K562 (cell line): ENCODE results near the gene ZNF74. TPM values are rescaled to one million over a fixed set of nuclear protein-coding genes. Genes with fewer than 3 reads are reported as not detected.

ENCODE experiments used
- BACH1 ChIP-seq: fragments of 200-800 bp; sonication (Bioruptor generic); IDR thresholded peaks from 2 replicates; pipeline ENCODE4 v1.6.1; 2016; ENCODE audit warnings: missing genetic modification characterization, missing compliant biosample characterization
- CREM ChIP-seq: IDR thresholded peaks from 2 replicates; pipeline ENCODE4 v1.6.1; 2014; ENCODE audit warnings: antibody characterized with exemption, low read depth
- SLC30A9 ChIP-seq: fragments of 250-450 bp; sonication (Bioruptor Pico); IDR thresholded peaks from 2 replicates; pipeline ENCODE4 v1.8.0; 2022; ENCODE audit warnings: mild to moderate bottlenecking, moderate library complexity
- XRCC5 ChIP-seq: fragments of 200-400 bp; formaldehyde crosslinking; IDR thresholded peaks from 2 replicates; pipeline ENCODE4 v1.6.1; 2017; ENCODE audit warnings: low read depth, mild to moderate bottlenecking, low read length
- polyA plus RNA-seq, 8 experiments: library from polyadenylated mRNA; depleted of rRNA in 4 of 8; stranded (reverse) in 5 of 8; unstranded in 3 of 8; fragments of >200 nt; fragmentation: Nextera tagmentation in 2 of 8; fragmentation: Illumina TruSeq in 1 of 8; extraction: Ambion mirVana in 2 of 8; extraction: Trizol in 1 of 8; gene quantifications; 2 replicates each; pipeline versions ENCODE4 v1.2.1 to v1.2.3, GENCODE V29; 2011 to 2014; ENCODE audit warnings: inconsistent platforms in 1 of 8, missing spikeins in 1 of 8
- total RNA-seq, 7 experiments: library from RNA; depleted of rRNA in 6 of 7; stranded (reverse); fragments of >200 nt in 6 of 7; fragmentation: Illumina TruSeq in 2 of 7; extraction: Trizol in 2 of 7; gene quantifications; 2 replicates each; pipeline versions ENCODE4 v1.2.1 to v1.2.3, GENCODE V29; 2011 to 2021; ENCODE audit warnings: low replicate concordance in 1 of 7
- TF ChIP-seq, protein P1 (sequence below): fragments of 450-650 bp; IDR thresholded peaks from 2 replicates; pipeline ENCODE4 v1.6.1; 2016; ENCODE audit warnings: mild to moderate bottlenecking, moderate library complexity
- TF ChIP-seq, protein P2 (sequence below): sonication (generic); formaldehyde crosslinking; IDR thresholded peaks from 2 replicates; pipeline ENCODE4 v1.9.0; 2022; ENCODE audit warnings: mild to moderate bottlenecking, missing genetic modification reagents
- TF ChIP-seq, protein P3 (sequence below): IDR thresholded peaks from 2 replicates; pipeline ENCODE4 v1.6.1; 2011; ENCODE audit warnings: borderline replicate concordance, low read depth, mild to moderate bottlenecking, moderate library complexity, low read length; ENCODE audit not compliant: insufficient read depth, poor library complexity, severe bottlenecking
- TF ChIP-seq, protein P4 (sequence below): sonication (generic); formaldehyde crosslinking; IDR thresholded peaks from 2 replicates; pipeline ENCODE4 v1.8.0; 2022; ENCODE audit warnings: mild to moderate bottlenecking, missing genetic modification reagents, borderline replicate concordance
- TF ChIP-seq, protein P5 (sequence below): sonication (generic); formaldehyde crosslinking; IDR thresholded peaks from 2 replicates; pipeline ENCODE4 v1.8.1; 2023; ENCODE audit warnings: mild to moderate bottlenecking, missing genetic modification reagents

ZNF74 gene
- total and polyA plus RNA-seq, 9 of the 15 experiments (the other 6 are each of a cell fraction or from before 2014, with no cell fraction given) = 2.4 to 53.5 (median 31.5) TPM

GRCh38 chr22:20423906-20424551, 30.1 kb downstream of the ZNF74 start (continued):
- TF ChIP-seq, protein P1, sequence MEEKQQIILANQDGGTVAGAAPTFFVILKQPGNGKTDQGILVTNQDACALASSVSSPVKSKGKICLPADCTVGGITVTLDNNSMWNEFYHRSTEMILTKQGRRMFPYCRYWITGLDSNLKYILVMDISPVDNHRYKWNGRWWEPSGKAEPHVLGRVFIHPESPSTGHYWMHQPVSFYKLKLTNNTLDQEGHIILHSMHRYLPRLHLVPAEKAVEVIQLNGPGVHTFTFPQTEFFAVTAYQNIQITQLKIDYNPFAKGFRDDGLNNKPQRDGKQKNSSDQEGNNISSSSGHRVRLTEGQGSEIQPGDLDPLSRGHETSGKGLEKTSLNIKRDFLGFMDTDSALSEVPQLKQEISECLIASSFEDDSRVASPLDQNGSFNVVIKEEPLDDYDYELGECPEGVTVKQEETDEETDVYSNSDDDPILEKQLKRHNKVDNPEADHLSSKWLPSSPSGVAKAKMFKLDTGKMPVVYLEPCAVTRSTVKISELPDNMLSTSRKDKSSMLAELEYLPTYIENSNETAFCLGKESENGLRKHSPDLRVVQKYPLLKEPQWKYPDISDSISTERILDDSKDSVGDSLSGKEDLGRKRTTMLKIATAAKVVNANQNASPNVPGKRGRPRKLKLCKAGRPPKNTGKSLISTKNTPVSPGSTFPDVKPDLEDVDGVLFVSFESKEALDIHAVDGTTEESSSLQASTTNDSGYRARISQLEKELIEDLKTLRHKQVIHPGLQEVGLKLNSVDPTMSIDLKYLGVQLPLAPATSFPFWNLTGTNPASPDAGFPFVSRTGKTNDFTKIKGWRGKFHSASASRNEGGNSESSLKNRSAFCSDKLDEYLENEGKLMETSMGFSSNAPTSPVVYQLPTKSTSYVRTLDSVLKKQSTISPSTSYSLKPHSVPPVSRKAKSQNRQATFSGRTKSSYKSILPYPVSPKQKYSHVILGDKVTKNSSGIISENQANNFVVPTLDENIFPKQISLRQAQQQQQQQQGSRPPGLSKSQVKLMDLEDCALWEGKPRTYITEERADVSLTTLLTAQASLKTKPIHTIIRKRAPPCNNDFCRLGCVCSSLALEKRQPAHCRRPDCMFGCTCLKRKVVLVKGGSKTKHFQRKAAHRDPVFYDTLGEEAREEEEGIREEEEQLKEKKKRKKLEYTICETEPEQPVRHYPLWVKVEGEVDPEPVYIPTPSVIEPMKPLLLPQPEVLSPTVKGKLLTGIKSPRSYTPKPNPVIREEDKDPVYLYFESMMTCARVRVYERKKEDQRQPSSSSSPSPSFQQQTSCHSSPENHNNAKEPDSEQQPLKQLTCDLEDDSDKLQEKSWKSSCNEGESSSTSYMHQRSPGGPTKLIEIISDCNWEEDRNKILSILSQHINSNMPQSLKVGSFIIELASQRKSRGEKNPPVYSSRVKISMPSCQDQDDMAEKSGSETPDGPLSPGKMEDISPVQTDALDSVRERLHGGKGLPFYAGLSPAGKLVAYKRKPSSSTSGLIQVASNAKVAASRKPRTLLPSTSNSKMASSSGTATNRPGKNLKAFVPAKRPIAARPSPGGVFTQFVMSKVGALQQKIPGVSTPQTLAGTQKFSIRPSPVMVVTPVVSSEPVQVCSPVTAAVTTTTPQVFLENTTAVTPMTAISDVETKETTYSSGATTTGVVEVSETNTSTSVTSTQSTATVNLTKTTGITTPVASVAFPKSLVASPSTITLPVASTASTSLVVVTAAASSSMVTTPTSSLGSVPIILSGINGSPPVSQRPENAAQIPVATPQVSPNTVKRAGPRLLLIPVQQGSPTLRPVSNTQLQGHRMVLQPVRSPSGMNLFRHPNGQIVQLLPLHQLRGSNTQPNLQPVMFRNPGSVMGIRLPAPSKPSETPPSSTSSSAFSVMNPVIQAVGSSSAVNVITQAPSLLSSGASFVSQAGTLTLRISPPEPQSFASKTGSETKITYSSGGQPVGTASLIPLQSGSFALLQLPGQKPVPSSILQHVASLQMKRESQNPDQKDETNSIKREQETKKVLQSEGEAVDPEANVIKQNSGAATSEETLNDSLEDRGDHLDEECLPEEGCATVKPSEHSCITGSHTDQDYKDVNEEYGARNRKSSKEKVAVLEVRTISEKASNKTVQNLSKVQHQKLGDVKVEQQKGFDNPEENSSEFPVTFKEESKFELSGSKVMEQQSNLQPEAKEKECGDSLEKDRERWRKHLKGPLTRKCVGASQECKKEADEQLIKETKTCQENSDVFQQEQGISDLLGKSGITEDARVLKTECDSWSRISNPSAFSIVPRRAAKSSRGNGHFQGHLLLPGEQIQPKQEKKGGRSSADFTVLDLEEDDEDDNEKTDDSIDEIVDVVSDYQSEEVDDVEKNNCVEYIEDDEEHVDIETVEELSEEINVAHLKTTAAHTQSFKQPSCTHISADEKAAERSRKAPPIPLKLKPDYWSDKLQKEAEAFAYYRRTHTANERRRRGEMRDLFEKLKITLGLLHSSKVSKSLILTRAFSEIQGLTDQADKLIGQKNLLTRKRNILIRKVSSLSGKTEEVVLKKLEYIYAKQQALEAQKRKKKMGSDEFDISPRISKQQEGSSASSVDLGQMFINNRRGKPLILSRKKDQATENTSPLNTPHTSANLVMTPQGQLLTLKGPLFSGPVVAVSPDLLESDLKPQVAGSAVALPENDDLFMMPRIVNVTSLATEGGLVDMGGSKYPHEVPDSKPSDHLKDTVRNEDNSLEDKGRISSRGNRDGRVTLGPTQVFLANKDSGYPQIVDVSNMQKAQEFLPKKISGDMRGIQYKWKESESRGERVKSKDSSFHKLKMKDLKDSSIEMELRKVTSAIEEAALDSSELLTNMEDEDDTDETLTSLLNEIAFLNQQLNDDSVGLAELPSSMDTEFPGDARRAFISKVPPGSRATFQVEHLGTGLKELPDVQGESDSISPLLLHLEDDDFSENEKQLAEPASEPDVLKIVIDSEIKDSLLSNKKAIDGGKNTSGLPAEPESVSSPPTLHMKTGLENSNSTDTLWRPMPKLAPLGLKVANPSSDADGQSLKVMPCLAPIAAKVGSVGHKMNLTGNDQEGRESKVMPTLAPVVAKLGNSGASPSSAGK = no peak
- no peak for TF ChIP-seq BACH1
- TF ChIP-seq CREM = no peak
- TF ChIP-seq, protein P2, sequence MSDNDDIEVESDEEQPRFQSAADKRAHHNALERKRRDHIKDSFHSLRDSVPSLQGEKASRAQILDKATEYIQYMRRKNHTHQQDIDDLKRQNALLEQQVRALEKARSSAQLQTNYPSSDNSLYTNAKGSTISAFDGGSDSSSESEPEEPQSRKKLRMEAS (CRISPR knock-in tag) = peak; percentile 9; the same call in 1 of the 2 replicates
- TF ChIP-seq, protein P3, sequence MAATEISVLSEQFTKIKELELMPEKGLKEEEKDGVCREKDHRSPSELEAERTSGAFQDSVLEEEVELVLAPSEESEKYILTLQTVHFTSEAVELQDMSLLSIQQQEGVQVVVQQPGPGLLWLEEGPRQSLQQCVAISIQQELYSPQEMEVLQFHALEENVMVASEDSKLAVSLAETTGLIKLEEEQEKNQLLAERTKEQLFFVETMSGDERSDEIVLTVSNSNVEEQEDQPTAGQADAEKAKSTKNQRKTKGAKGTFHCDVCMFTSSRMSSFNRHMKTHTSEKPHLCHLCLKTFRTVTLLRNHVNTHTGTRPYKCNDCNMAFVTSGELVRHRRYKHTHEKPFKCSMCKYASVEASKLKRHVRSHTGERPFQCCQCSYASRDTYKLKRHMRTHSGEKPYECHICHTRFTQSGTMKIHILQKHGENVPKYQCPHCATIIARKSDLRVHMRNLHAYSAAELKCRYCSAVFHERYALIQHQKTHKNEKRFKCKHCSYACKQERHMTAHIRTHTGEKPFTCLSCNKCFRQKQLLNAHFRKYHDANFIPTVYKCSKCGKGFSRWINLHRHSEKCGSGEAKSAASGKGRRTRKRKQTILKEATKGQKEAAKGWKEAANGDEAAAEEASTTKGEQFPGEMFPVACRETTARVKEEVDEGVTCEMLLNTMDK = no peak
- TF ChIP-seq, protein P4, sequence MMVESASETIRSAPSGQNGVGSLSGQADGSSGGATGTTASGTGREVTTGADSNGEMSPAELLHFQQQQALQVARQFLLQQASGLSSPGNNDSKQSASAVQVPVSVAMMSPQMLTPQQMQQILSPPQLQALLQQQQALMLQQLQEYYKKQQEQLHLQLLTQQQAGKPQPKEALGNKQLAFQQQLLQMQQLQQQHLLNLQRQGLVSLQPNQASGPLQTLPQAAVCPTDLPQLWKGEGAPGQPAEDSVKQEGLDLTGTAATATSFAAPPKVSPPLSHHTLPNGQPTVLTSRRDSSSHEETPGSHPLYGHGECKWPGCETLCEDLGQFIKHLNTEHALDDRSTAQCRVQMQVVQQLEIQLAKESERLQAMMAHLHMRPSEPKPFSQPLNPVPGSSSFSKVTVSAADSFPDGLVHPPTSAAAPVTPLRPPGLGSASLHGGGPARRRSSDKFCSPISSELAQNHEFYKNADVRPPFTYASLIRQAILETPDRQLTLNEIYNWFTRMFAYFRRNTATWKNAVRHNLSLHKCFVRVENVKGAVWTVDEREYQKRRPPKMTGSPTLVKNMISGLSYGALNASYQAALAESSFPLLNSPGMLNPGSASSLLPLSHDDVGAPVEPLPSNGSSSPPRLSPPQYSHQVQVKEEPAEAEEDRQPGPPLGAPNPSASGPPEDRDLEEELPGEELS (CRISPR knock-in tag) = no peak
- TF ChIP-seq XRCC5 = no peak
- no peak for TF ChIP-seq SLC30A9
- TF ChIP-seq, protein P5, sequence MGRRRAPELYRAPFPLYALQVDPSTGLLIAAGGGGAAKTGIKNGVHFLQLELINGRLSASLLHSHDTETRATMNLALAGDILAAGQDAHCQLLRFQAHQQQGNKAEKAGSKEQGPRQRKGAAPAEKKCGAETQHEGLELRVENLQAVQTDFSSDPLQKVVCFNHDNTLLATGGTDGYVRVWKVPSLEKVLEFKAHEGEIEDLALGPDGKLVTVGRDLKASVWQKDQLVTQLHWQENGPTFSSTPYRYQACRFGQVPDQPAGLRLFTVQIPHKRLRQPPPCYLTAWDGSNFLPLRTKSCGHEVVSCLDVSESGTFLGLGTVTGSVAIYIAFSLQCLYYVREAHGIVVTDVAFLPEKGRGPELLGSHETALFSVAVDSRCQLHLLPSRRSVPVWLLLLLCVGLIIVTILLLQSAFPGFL (CRISPR knock-in tag) = no peak
